Activated CD4-positive, alpha-beta T cell treated with anti-CD3 and anti-CD28 coated beads, Interleukin-2, amount 10 ng/mL, durations not matched to agents 24 days and 14 days (primary cell): Measurements from ENCODE around the gene PCDHA9. TPM values are rescaled to one million over a fixed set of nuclear protein-coding genes. Genes with fewer than 3 reads are reported as not detected.
"Not testable (repeated sequence)": the region's sequence is repeated elsewhere in the genome, so short reads cannot be mapped to it uniquely, and the experiment has no call there.

ENCODE experiments used
- DNase-seq: peaks from one replicate; pipeline ENCODE4 v3.0.0; 2022
- H3K27ac Mint-ChIP-seq: one replicate; pipeline ENCODE4 v1.8.0; 2022; ENCODE audit warnings: mild to moderate bottlenecking, mixed read lengths
- H3K27me3 Mint-ChIP-seq: one replicate; pipeline ENCODE4 v1.8.0; 2022; ENCODE audit warnings: mixed read lengths
- H3K36me3 Mint-ChIP-seq: one replicate; pipeline ENCODE4 v1.8.0; 2022; ENCODE audit warnings: low read depth, mild to moderate bottlenecking, mixed read lengths
- H3K4me1 Mint-ChIP-seq: one replicate; pipeline ENCODE4 v1.8.0; 2021; ENCODE audit warnings: mixed read lengths
- H3K4me3 Mint-ChIP-seq: one replicate; pipeline ENCODE4 v1.8.0; 2022; ENCODE audit warnings: mild to moderate bottlenecking, moderate library complexity, mixed read lengths
- H3K9me3 Mint-ChIP-seq: one replicate; pipeline ENCODE4 v1.8.0; 2021; ENCODE audit warnings: mixed read lengths
- intact Hi-C: fragments of 100-400 bp; cut with micrococcal nuclease; formaldehyde crosslinking; loops from one replicate; pipeline ENCODE4 v1.15.1; 2023
- total RNA-seq: library from RNA; stranded (reverse); gene quantifications from 2 replicates; pipeline ENCODE4 v1.2.3, GENCODE V29; 2022

PCDHA9 gene, protein sequence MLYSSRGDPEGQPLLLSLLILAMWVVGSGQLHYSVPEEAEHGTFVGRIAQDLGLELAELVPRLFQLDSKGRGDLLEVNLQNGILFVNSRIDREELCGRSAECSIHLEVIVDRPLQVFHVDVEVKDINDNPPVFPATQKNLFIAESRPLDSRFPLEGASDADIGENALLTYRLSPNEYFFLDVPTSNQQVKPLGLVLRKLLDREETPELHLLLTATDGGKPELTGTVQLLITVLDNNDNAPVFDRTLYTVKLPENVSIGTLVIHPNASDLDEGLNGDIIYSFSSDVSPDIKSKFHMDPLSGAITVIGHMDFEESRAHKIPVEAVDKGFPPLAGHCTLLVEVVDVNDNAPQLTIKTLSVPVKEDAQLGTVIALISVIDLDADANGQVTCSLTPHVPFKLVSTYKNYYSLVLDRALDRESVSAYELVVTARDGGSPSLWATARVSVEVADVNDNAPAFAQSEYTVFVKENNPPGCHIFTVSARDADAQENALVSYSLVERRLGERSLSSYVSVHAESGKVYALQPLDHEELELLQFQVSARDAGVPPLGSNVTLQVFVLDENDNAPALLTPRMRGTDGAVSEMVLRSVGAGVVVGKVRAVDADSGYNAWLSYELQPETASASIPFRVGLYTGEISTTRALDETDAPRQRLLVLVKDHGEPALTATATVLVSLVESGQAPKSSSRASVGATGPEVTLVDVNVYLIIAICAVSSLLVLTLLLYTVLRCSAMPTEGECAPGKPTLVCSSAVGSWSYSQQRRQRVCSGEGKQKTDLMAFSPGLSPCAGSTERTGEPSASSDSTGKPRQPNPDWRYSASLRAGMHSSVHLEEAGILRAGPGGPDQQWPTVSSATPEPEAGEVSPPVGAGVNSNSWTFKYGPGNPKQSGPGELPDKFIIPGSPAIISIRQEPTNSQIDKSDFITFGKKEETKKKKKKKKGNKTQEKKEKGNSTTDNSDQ
- total RNA-seq = not detected in 2 replicates

DNA sequence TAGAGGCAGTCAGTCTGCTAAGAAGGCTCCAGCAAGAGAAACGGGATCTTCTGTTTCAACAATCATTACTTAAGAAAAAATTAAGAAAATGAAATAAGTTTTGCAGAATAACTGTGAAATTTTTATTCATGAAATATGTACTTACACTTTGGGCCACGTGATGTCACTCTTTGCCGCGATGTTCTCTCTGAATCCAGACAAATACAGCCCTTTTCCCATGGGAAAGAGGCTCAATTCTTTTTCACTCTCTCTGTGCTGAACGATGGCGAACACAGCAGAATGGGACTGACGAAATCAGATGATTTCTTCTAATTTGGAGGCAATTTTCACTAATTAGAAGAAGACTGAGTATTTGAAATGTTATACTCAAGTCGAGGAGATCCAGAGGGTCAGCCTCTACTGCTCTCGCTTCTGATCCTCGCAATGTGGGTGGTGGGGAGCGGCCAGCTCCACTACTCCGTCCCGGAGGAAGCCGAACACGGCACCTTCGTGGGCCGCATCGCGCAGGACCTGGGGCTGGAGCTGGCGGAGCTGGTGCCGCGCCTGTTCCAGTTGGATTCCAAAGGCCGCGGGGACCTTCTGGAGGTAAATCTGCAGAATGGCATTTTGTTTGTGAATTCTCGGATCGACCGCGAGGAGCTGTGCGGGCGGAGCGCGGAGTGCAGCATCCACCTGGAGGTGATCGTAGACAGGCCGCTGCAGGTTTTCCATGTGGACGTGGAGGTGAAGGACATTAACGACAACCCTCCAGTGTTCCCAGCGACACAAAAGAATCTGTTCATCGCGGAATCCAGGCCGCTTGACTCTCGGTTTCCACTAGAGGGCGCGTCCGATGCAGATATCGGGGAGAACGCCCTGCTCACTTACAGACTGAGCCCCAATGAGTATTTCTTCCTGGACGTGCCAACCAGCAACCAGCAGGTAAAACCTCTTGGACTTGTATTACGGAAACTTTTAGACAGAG, at the start of gene PCDHA9:
Gene PCDHA9 (plus strand): TSS at position 244 of the 964 bp plus-strand sequence. CDS start 114 bp downstream, at position 358.
- H3K27me3 Mint-ChIP-seq, H3K27ac Mint-ChIP-seq, DNase-seq, H3K36me3 Mint-ChIP-seq, H3K4me1 Mint-ChIP-seq, H3K4me3 Mint-ChIP-seq, intact Hi-C loops: not testable (repeated sequence)
- H3K9me3 Mint-ChIP-seq = peaks cover 15% of the 10 kb centered on the region

DNA sequence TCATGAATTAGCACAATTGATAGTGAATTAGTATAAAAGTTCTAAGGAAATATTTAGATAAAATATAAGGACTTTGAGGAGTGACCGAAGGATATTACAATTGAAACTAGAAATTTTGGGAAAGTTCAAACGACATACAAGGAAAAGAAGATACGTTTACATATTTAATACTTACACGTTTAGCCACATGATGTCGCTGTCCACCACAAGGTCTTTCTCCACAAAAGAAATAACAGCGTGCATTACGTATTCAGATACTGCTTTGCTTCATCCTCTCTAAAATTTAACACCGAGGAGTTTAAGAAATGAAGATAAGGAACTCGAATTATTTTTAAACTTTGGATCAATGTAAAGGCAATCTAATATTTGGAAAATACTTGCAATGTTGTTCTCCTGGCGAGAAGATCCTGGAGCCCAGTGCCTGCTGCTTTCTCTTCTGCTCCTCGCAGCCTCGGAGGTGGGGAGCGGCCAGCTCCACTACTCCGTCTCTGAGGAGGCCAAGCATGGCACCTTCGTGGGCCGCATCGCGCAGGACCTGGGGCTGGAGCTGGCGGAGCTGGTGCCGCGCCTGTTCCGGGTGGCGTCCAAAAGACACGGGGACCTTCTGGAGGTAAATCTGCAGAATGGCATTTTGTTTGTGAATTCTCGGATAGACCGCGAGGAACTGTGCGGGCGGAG, 47.2 kb upstream of the PCDHA9 start, which contains the start of gene PCDHA3:
Gene PCDHA3 (plus strand): TSS at position 242 of the 678 bp plus-strand sequence.
- no peaks in the 10 kb centered on the region for H3K4me1 Mint-ChIP-seq
- H3K27me3 Mint-ChIP-seq = no peaks in the 10 kb centered on the region
- no peak for DNase-seq
- peaks cover 17% of the 10 kb centered on the region for H3K9me3 Mint-ChIP-seq
- H3K27ac Mint-ChIP-seq = no peak within 1 kb of the TSS
- intact Hi-C loops = no loop called here
- H3K4me3 Mint-ChIP-seq = no peak within 1 kb of the TSS
- H3K36me3 Mint-ChIP-seq = no peaks in the 10 kb centered on the region

DNA sequence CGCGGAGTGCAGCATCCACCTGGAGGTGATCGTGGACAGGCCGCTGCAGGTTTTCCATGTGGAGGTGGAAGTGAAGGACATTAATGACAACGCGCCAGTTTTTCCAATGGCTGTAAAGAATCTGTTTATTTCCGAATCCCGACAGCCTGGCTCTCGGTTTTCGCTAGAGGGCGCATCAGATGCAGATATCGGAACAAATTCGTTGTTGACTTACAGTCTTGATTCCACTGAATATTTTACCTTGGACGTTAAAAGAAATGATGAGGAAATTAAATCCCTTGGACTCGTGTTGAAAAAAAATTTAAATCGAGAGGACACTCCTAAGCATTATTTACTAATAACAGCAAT, 46.7 kb upstream of the PCDHA9 start:
- H3K27me3 Mint-ChIP-seq = no peaks in the 10 kb centered on the region
- H3K27ac Mint-ChIP-seq = no peak overlapping the region
- no peak overlapping the region for H3K4me3 Mint-ChIP-seq
- intact Hi-C loops = no loop called here
- H3K4me1 Mint-ChIP-seq = no peaks in the 10 kb centered on the region
- no peak for DNase-seq
- H3K9me3 Mint-ChIP-seq = peaks cover 18% of the 10 kb centered on the region
- H3K36me3 Mint-ChIP-seq = no peaks in the 10 kb centered on the region

DNA sequence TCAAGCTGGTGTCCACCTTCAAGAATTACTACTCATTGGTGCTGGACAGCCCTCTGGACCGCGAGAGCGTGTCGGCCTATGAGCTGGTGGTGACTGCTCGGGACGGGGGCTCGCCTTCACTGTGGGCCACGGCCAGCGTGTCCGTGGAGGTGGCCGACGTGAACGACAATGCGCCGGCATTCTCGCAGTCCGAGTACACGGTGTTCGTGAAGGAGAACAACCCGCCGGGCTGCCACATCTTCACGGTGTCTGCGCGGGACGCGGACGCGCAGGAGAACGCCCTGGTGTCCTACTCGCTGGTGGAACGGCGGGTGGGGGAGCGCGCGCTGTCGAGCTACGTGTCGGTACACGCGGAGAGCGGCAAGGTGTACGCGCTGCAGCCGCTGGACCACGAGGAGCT, 45.8 kb upstream of the PCDHA9 start:
- intact Hi-C loops, H3K4me3 Mint-ChIP-seq: not testable (repeated sequence)

DNA sequence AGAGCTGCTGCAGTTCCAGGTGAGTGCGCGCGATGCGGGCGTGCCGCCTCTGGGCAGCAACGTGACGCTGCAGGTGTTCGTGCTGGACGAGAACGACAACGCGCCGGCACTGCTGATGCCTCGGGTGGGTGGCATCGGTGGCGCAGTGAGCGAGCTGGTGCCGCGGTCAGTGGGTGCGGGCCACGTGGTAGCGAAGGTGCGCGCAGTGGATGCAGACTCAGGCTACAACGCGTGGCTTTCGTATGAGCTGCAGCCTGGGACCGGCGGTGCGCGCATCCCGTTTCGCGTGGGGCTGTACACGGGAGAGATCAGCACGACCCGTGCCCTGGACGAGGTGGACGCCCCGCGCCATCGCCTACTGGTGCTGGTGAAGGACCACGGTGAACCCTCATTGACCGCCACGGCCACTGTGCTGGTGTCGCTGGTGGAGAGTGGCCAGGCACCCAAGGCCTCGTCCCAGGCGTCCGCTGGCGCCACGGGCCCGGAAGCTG, 45.4 kb upstream of the PCDHA9 start:
- no peaks in the 10 kb centered on the region for H3K27me3 Mint-ChIP-seq

More for the DNA sequence above, 45.8 kb upstream of the PCDHA9 start:
- peaks cover 18% of the 10 kb centered on the region for H3K9me3 Mint-ChIP-seq
- H3K27me3 Mint-ChIP-seq, H3K4me1 Mint-ChIP-seq, H3K27ac Mint-ChIP-seq, DNase-seq, H3K36me3 Mint-ChIP-seq: not testable (repeated sequence)

DNA sequence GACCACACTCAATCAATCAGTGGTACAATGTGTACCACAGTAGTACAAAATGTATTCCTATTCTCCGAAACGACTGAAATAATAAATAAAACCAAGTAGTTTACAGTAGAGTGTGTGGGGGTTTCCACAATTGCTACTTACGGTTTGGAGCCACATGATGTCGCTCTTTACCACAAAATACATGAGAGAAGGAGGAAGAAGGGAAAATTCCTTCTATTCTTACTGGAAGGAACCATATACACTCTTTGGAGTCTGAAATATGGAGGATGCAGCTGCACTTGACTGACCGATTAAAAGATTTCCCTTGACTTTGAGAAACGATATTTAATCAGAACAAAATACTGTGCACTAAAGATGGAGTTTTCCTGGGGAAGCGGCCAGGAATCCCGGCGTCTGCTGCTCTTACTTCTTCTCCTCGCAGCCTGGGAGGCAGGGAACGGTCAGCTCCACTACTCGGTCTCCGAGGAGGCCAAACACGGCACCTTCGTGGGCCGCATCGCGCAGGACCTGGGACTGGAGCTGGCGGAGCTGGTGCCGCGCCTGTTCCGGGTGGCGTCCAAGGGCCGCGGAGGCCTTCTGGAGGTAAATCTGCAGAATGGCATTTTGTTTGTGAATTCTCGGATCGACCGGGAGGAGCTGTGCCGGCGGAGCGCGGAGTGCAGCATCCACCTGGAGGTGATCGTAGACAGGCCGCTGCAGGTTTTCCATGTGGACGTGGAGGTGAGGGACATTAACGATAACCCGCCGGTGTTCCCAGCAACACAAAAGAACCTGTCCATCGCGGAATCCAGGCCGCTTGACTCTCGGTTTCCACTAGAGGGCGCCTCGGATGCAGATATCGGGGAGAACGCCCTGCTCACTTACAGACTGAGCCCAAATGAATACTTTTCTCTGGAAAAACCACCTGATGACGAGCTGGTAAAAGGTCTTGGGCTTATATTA, 41.1 kb upstream of the PCDHA9 start, which contains the start of gene PCDHA4:
Gene PCDHA4 (plus strand): TSS at position 235 of the 942 bp plus-strand sequence.
- no peaks in the 10 kb centered on the region for H3K36me3 Mint-ChIP-seq
- H3K27ac Mint-ChIP-seq = no peak within 1 kb of the TSS
- DNase-seq = peak; percentile 63
- intact Hi-C loops = no loop called here
- no peak within 1 kb of the TSS for H3K4me3 Mint-ChIP-seq
- H3K4me1 Mint-ChIP-seq = no peaks in the 10 kb centered on the region
- H3K9me3 Mint-ChIP-seq = peaks cover 10% of the 10 kb centered on the region
- H3K27me3 Mint-ChIP-seq = no peaks in the 10 kb centered on the region

More for the DNA sequence above, 45.4 kb upstream of the PCDHA9 start:
- DNase-seq = no peak
- Mint-ChIP-seq H3K9me3 (peaks cover 18% of the 10 kb centered on the region), H3K27ac (no peak overlapping the region), H3K4me1 (no peaks in the 10 kb centered on the region), H3K36me3 (no peaks in the 10 kb centered on the region), H3K4me3 (no peak overlapping the region)
- intact Hi-C loops = no loop called here

DNA sequence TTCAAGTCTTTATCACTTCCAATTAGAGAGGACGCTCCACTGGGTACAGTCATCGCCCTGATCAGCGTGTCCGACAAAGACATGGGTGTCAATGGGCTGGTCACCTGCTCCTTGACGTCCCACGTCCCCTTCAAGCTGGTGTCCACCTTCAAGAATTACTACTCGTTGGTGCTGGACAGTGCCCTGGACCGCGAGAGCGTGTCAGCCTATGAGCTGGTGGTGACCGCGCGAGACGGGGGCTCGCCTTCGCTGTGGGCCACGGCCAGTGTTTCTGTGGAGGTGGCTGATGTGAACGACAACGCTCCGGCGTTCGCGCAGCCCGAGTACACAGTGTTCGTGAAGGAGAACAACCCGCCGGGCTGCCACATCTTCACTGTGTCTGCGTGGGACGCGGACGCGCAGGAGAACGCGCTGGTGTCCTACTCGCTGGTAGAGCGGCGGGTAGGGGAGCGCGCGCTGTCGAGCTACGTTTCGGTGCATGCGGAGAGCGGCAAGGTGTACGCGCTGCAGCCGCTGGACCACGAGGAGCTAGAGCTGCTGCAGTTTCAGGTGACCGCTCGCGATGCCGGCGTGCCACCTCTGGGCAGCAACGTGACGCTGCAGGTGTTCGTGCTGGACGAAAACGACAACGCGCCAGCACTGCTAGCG, 39.8 kb upstream of the PCDHA9 start:
- peaks cover 13% of the 10 kb centered on the region for H3K9me3 Mint-ChIP-seq
- intact Hi-C loops, H3K4me1 Mint-ChIP-seq, H3K27ac Mint-ChIP-seq, H3K27me3 Mint-ChIP-seq, H3K4me3 Mint-ChIP-seq, H3K36me3 Mint-ChIP-seq, DNase-seq: not testable (repeated sequence)

DNA sequence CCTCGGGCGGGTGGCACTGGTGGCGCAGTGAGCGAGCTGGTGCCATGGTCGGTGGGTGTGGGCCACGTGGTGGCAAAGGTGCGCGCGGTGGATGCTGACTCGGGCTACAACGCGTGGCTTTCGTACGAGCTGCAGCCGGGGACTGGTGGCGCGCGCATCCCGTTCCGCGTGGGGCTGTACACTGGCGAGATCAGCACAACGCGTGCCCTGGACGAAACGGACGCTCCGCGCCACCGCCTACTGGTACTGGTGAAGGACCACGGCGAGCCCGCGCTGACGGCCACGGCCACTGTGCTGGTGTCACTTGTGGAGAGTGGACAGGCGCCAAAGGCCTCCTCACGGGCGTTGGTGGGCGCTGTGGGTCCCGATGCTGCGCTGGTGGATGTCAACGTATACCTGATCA, 39.3 kb upstream of the PCDHA9 start:
- Mint-ChIP-seq H3K27me3 (no peaks in the 10 kb centered on the region), H3K4me1 (no peaks in the 10 kb centered on the region), H3K4me3 (no peak overlapping the region), H3K36me3 (no peaks in the 10 kb centered on the region), H3K27ac (no peak overlapping the region), H3K9me3 (peaks cover 8% of the 10 kb centered on the region)
- DNase-seq = no peak
- intact Hi-C loops = no loop called here

DNA sequence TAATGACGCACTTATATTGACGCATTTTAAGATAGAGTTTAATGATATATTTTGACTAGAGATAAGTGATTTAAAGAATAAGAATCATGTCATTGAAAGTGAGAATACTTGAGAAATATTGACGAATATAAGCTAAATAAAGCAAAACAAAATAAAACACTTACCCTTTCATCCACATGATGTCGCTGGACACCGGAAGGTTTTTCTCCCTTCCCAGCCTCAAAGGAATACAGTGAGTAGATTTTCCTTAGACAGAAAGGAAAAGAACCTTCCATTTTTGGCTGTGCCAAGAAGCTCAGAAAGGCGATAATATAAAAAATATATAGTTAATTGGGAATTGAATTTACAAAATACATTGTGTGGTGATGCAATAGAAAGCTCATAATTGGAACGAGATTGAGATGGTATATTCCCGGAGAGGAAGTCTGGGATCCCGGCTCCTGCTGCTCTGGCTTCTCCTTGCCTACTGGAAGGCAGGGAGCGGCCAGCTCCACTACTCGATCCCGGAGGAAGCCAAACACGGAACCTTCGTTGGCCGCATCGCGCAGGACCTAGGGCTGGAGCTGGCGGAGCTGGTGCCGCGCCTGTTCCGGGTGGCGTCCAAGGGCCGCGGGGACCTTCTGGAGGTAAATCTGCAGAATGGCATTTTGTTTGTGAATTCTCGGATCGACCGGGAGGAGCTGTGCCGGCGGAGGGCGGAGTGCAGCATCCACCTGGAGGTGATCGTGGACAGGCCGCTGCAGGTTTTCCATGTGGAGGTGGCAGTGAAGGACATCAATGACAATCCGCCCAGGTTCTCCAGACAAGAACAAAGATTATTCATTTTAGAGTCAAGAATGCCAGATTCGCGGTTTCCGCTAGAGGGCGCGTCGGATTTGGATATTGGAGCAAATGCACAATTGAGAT, 26.6 kb upstream of the PCDHA9 start, which contains the start of gene PCDHA5:
Gene PCDHA5 (plus strand): TSS at position 239 of the 906 bp plus-strand sequence.
- DNase-seq = no peak
- Mint-ChIP-seq H3K27ac (no peak within 1 kb of the TSS), H3K36me3 (no peaks in the 10 kb centered on the region), H3K4me3 (no peak within 1 kb of the TSS), H3K27me3 (no peaks in the 10 kb centered on the region), H3K4me1 (no peaks in the 10 kb centered on the region), H3K9me3 (peaks cover 4% of the 10 kb centered on the region)
- intact Hi-C loops = no loop called here

DNA sequence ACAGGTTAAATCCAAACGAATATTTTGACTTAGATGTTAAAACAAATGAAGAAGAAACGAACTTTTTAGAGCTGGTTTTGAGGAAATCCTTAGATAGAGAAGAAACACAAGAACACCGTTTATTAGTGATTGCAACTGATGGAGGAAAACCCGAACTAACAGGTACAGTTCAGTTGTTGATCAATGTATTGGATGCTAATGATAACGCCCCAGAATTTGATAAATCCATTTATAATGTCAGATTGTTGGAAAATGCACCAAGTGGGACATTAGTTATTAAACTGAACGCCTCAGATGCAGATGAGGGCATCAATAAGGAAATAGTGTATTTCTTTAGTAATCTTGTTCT, 25.9 kb upstream of the PCDHA9 start:
- H3K27ac Mint-ChIP-seq = no peak overlapping the region
- no peaks in the 10 kb centered on the region for H3K4me1 Mint-ChIP-seq
- no peaks in the 10 kb centered on the region for H3K36me3 Mint-ChIP-seq
- H3K4me3 Mint-ChIP-seq = no peak overlapping the region
- peaks cover 8% of the 10 kb centered on the region for H3K9me3 Mint-ChIP-seq
- H3K27me3 Mint-ChIP-seq = no peaks in the 10 kb centered on the region
- DNase-seq = no peak
- intact Hi-C loops = no loop called here

DNA sequence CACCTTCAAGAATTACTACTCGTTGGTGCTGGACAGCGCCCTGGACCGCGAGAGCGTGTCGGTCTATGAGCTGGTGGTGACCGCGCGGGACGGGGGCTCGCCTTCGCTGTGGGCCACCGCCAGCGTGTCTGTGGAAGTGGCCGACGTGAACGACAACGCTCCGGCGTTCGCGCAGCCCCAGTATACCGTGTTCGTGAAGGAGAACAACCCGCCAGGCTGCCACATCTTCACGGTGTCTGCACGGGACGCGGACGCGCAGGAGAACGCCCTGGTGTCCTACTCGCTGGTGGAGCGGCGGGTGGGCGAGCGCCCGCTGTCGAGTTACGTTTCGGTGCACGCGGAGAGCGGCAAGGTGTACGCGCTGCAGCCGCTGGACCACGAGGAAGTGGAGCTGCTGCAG, 25.2 kb upstream of the PCDHA9 start:
- H3K4me1 Mint-ChIP-seq, H3K36me3 Mint-ChIP-seq, H3K9me3 Mint-ChIP-seq, H3K4me3 Mint-ChIP-seq, intact Hi-C loops, H3K27me3 Mint-ChIP-seq, H3K27ac Mint-ChIP-seq: not testable (repeated sequence)
- peak; percentile 49 for DNase-seq
